ENCODE measurements around the gene CCDC14.

DNA sequence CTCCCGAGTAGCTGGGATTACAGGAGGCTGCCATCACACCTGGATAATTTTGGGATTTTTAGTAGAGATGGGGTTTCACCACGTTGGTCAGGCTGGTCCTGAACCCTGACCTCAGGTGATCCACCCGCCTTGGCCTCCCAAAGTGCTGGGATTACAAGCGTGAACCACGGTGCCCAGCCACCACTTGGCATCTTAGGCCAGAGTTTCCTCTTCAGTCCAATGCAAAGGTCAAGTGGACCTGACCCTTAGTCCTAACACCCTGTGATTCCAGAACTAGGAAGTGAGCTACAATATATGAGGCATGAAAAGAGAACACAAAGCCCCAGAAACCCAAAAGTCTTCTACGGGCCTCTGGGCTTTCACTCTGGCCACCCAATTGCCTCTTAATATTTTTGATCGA is 82.2 kb downstream of the CCDC14 start:
- no peak for TF ChIP-seq CTCF (IDR thresholded peaks at IDR 0.05)
- TF ChIP-seq POLR2A (IDR thresholded peaks at IDR 0.05) = no peak

All from right lobe of liver (tissue), 4 donors.